Measurements from ENCODE around the gene FNDC5.

The FNDC5 gene

GRCh38 chr1:32902535-32902920 lies 31.8 kb upstream of the FNDC5 start:
- no peak overlapping the region for H3K4me3 ChIP-seq (ENCODE audit: low read depth, low read length)
- DNase-seq (ENCODE audit: low read depth, low spot score): no peak
- no peak for TF ChIP-seq CTCF (IDR thresholded peaks at IDR 0.05; ENCODE audit: insufficient read depth, low read length, missing control alignments)
- POLR2A ChIA-PET: no interaction called here
- CTCF ChIA-PET: interaction anchor here (0.9 to 1.3 kb wide), 3 partner anchors 10 to 31 kb away, joined by 3 to 4 read pairs (median 3); no protein-coding TSS in a partner anchor

DNA sequence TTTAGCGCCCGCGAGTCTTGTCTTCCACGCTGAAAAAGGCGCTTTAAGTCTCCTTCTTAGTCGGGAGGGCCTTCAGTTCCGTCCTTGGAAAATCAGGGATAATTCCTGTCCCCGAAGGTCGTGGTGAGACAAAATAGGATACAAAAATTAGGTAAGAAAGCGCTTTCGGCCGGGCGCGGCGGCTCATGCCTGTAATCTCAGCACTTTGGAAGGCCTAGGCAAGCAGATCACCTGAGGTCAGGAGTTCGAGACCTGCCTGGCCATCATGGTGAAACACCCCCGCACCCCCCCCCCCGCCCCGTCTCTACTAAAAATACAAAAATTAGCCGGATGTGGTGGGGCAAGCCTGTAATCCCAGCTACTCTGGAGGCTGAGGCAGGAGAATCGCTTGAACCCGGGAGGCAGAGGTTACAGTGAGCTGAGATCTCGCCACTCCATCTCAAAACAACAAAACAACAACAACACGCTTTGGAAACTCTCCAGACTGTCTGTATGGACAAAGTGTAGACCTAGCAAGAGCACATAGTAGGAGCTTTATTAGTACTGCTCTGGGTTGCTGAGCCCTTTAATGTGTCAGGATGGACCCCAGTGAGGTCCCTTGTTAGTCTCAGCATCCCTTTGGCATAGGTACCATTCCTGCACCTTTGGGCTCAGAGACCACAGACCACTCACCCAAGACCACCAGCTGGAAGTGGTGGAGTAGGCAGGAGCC lies 31.3 kb upstream of the FNDC5 start:
- TF ChIP-seq CTCF (IDR thresholded peaks at IDR 0.05; ENCODE audit: insufficient read depth, low read length, missing control alignments): no peak
- peak overlapping the region; percentile 63 for H3K4me3 ChIP-seq (ENCODE audit: low read depth, low read length)
- DNase-seq (ENCODE audit: low read depth, low spot score): no peak
- CTCF ChIA-PET: interaction anchor here (0.9 to 1.3 kb wide), 3 partner anchors 10 to 30 kb away, joined by 3 to 4 read pairs (median 3); no protein-coding TSS in a partner anchor
- POLR2A ChIA-PET: no interaction called here

GRCh38 chr1:32900956-32901822 lies 30.5 kb upstream of the FNDC5 start, which contains the start of gene TMEM54:
Gene TMEM54, minus strand, starts transcription at chr1:32901389. Its CDS starts 151 bp downstream, at chr1:32901238.
- DNase-seq (ENCODE audit: low read depth, low spot score): no peak
- no peak for TF ChIP-seq CTCF (IDR thresholded peaks at IDR 0.05; ENCODE audit: insufficient read depth, low read length, missing control alignments)
- CTCF ChIA-PET: interaction anchor here (0.9 to 1.3 kb wide), 4 partner anchors 9 to 29 kb away, joined by 3 to 4 read pairs (median 3); no protein-coding TSS in a partner anchor
- peak within 1 kb of the TSS; percentile 63 for H3K4me3 ChIP-seq (ENCODE audit: low read depth, low read length)
- POLR2A ChIA-PET: no interaction called here

DNA sequence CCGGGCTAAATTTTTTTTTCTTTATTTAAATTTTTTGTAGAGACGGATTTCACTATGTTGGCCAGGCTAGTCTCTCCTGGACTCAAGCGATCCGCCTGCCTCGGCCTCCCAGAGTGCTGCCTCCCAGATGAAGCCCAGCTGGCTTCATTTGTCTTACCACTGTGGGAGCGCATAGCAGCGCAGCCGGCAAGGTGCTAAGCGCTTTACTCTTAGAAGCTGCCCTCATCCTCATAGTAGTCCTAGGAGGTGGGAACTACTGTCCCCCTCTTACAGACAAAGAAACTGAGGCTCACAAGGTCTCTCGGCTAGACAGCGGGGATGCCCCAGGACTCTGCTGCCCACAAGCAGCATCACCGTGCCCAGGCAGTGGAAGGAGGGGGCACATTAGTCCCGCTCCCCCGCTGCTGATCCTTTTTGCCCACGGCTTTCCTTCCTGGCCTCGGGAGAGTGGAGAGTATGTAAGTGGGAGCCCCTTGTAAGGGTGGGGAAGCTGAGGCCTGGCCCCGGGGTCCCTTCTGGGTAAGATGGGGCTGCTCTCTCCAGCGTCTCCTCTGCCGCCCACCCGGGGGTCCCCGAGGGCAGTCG lies 29.8 kb upstream of the FNDC5 start:
- DNase-seq (ENCODE audit: low read depth, low spot score): no peak
- peak overlapping the region; percentile 63 for H3K4me3 ChIP-seq (ENCODE audit: low read depth, low read length)
- POLR2A ChIA-PET: no interaction called here
- no peak for TF ChIP-seq CTCF (IDR thresholded peaks at IDR 0.05; ENCODE audit: insufficient read depth, low read length, missing control alignments)
- CTCF ChIA-PET: interaction anchor here (1.2 to 4.6 kb wide), 4 partner anchors 9 to 155 kb away, joined by 3 to 29 read pairs (median 8); partner anchors contain the start of gene HPCA

DNA sequence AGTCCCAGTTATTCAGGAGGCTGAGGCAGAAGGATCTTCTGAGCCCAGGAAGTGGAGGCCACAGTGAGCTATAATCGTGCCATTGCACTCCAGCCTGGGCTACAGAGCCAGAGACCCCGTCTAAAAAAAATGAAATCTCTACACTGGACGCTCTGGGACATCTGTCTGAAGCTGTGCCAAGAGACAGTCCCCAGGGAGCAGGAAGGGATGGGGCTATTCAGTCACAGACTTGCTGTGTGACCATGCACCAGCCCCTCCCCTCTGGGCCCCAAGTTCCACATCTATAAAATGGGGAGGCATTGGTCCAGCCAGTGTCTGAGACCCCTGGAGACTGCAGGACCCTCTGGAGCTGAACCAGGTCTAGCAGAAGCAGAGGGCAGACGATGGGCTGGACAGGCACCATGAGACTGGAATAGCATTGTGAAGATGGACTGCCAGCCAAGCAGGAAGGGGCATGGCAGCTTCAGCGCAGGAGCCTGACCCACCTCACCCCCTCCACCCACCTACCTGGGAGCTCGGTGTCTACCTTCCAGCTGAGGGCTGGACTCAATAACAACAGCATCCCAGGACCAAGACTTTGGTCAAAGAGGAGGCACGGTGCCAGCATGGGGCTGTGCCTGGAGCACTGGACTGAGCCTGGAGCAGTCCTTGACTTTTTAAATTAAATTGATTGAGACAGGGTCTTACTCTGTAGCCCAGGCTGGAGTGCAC lies 29.0 kb upstream of the FNDC5 start:
- CTCF ChIA-PET: interaction anchor here (0.8 to 4.6 kb wide), 7 partner anchors 8 to 187 kb away, joined by 3 to 29 read pairs (median 4); partner anchors contain the start of gene HPCA
- POLR2A ChIA-PET: no interaction called here

More for the DNA sequence above, 29.0 kb upstream of the FNDC5 start:
- no peak for TF ChIP-seq CTCF (IDR thresholded peaks at IDR 0.05; ENCODE audit: insufficient read depth, low read length, missing control alignments)
- no peak for DNase-seq (ENCODE audit: low read depth, low spot score)
- no peak overlapping the region for H3K4me3 ChIP-seq (ENCODE audit: low read depth, low read length)
